K562 (cell line): ENCODE data around the gene COPS6. TPM values are rescaled to one million over a fixed set of nuclear protein-coding genes. Genes with fewer than 3 reads are reported as not detected.

Experiments used
- CREB5 ChIP-seq: fragments of 250-450 bp; sonication (Bioruptor Pico); IDR thresholded peaks from 2 replicates; pipeline ENCODE4 v1.5.0; 2020; ENCODE audit warnings: mild to moderate bottlenecking
- CUX1 ChIP-seq: fragments of 200-800 bp; sonication (Bioruptor generic); IDR thresholded peaks from 2 replicates; pipeline ENCODE4 v1.6.1; 2016; ENCODE audit warnings: missing genetic modification characterization, missing compliant biosample characterization
- HLTF ChIP-seq: fragments of 450-650 bp; IDR thresholded peaks from 2 replicates; pipeline ENCODE4 v1.6.1; 2016
- KAT7 ChIP-seq: sonication (generic); formaldehyde crosslinking; IDR thresholded peaks from 2 replicates; pipeline ENCODE4 v1.8.0; 2022; ENCODE audit warnings: missing genetic modification reagents, mild to moderate bottlenecking, borderline replicate concordance
- NFE2 ChIP-seq: IDR thresholded peaks from 2 replicates; pipeline ENCODE4 v1.6.1; 2014; ENCODE audit warnings: antibody characterized with exemption, low read depth
- NFE2L1 ChIP-seq: fragments of 450-650 bp; IDR thresholded peaks from 2 replicates; pipeline ENCODE4 v1.6.1; 2016; ENCODE audit warnings: missing genetic modification characterization, low read depth, mild to moderate bottlenecking, missing compliant biosample characterization, moderate library complexity, borderline replicate concordance
- NRF1 ChIP-seq, 2 experiments: fragments of 450-650 bp; IDR thresholded peaks in 1 of 2; conservative IDR thresholded peaks in 1 of 2; 2 replicates each; pipeline ENCODE4 v1.6.1; 2014; ENCODE audit warnings: mild to moderate bottlenecking in 2 of 2
- RBM25 ChIP-seq: fragments of 200-400 bp; formaldehyde crosslinking; IDR thresholded peaks from 2 replicates; pipeline ENCODE4 v1.6.1; 2018; ENCODE audit warnings: low read length, low read depth, moderate library complexity; ENCODE audit not compliant: severe bottlenecking
- SETDB1 ChIP-seq: IDR thresholded peaks from one replicate; pipeline ENCODE4 v1.6.1; 2012; ENCODE audit warnings: low read length, control low read depth, inconsistent platforms
- SMARCB1 ChIP-seq: IDR thresholded peaks from 2 replicates; pipeline ENCODE4 v1.6.1; 2011; ENCODE audit warnings: improper control_type of control experiment, low read depth; ENCODE audit not compliant: insufficient read length
- USF2 ChIP-seq: sonication (generic); formaldehyde crosslinking; IDR thresholded peaks from 2 replicates; pipeline ENCODE4 v1.5.0; 2020; ENCODE audit warnings: missing genetic modification reagents
- WHSC1 ChIP-seq: IDR thresholded peaks from one replicate; pipeline ENCODE4 v1.6.1; 2012; ENCODE audit warnings: low read length, control low read depth, inconsistent platforms
- ZC3H4 ChIP-seq: sonication (generic); formaldehyde crosslinking; IDR thresholded peaks from 2 replicates; pipeline ENCODE4 v1.9.0; 2021; ENCODE audit warnings: missing genetic modification reagents, borderline replicate concordance
- ZFP30 ChIP-seq: fragments of 250-450 bp; sonication (Bioruptor Pico); IDR thresholded peaks from 2 replicates; pipeline ENCODE4 v1.8.0; 2022; ENCODE audit warnings: moderate library complexity, mild to moderate bottlenecking, inconsistent platforms, borderline replicate concordance
- ZNF609 ChIP-seq: sonication (generic); formaldehyde crosslinking; IDR thresholded peaks from 2 replicates; pipeline ENCODE4 v1.8.1; 2023; ENCODE audit warnings: missing genetic modification reagents, mild to moderate bottlenecking, borderline replicate concordance
- ZSCAN29 ChIP-seq: fragments of 450-650 bp; IDR thresholded peaks from 2 replicates; pipeline ENCODE4 v1.6.1; 2017
- polyA plus RNA-seq, 8 experiments: library from polyadenylated mRNA; depleted of rRNA in 4 of 8; stranded (reverse) in 5 of 8; unstranded in 3 of 8; fragments of >200 nt; fragmentation: Nextera tagmentation in 2 of 8; fragmentation: Illumina TruSeq in 1 of 8; extraction: Ambion mirVana in 2 of 8; extraction: Trizol in 1 of 8; gene quantifications; 2 replicates each; pipeline versions ENCODE4 v1.2.1 to v1.2.3, GENCODE V29; 2011 to 2014; ENCODE audit warnings: inconsistent platforms in 1 of 8, missing spikeins in 1 of 8
- total RNA-seq, 7 experiments: library from RNA; depleted of rRNA in 6 of 7; stranded (reverse); fragments of >200 nt in 6 of 7; fragmentation: Illumina TruSeq in 2 of 7; extraction: Trizol in 2 of 7; gene quantifications; 2 replicates each; pipeline versions ENCODE4 v1.2.1 to v1.2.3, GENCODE V29; 2011 to 2021; ENCODE audit warnings: low replicate concordance in 1 of 7

Gene COPS6
- total and polyA plus RNA-seq, 9 of the 15 experiments (the other 6 are each of a cell fraction or from before 2014, with no cell fraction given) = 63.0 to 331 (median 168) TPM

GRCh38 chr7:100081535-100082102, 7.2 kb upstream of the COPS6 start, which contains the start of gene ZNF3 (continued):
- TF ChIP-seq ZNF609 (CRISPR knock-in tag) (no peak), HLTF (peak; percentile 65; the same call in 1 of the 2 replicates), NFE2L1 (tag) (no peak), CREB5 (no peak), WHSC1 (no peak), RBM25 (no peak), CUX1 (CRISPR knock-in tag) (no peak; the same call in 1 of the 2 replicates), KAT7 (peak; percentile 80; the same call in 1 of the 2 replicates), ZSCAN29 (no peak), NRF1 (conservative IDR thresholded peaks at IDR 0.05 in 1 of 2, IDR thresholded peaks at IDR 0.05 in 1 of 2) (peak; percentile 34 to 54; a peak in 3 of 4 replicates), NFE2 (peak; percentile 99), USF2 (CRISPR knock-in tag) (peak; percentile 47), SMARCB1 (no peak), ZC3H4 (CRISPR knock-in tag) (peak; percentile 94), ZFP30 (CRISPR knock-in tag) (no peak), SETDB1 (peak; percentile 72)
